HUES6 (cell line): ENCODE measurements around the gene ATP6V0D1.

Experiments used
- H3K27ac ChIP-seq: 2 replicates; pipeline ENCODE4 v1.7.0; 2013; ENCODE audit warnings: low read depth, mild to moderate bottlenecking, low read length, inconsistent platforms
- H3K27me3 ChIP-seq: 2 replicates; pipeline ENCODE4 v1.6.1; 2013; ENCODE audit warnings: low read length; ENCODE audit not compliant: control insufficient read depth, insufficient read depth
- H3K36me3 ChIP-seq: 2 replicates; pipeline ENCODE4 v1.6.1; 2013; ENCODE audit warnings: low read length; ENCODE audit not compliant: control insufficient read depth, insufficient read depth
- H3K4me1 ChIP-seq: 2 replicates; pipeline ENCODE4 v1.6.1; 2013; ENCODE audit warnings: low read length; ENCODE audit not compliant: control insufficient read depth, insufficient read depth
- H3K4me3 ChIP-seq: 2 replicates; pipeline ENCODE4 v1.5.1; 2013; ENCODE audit warnings: low read depth, low read length
- H3K9ac ChIP-seq: one replicate; pipeline ENCODE4 v1.6.1; 2013; ENCODE audit warnings: mild to moderate bottlenecking, low read length
- H3K9me3 ChIP-seq: 2 replicates; pipeline ENCODE4 v1.6.1; 2013; ENCODE audit warnings: low read depth, low read length; ENCODE audit not compliant: control insufficient read depth, insufficient read depth

ATP6V0D1 gene

GRCh38 chr16:67474551-67475455, 6.2 kb downstream of the ATP6V0D1 start:
- H3K27ac ChIP-seq = no peak overlapping the region
- H3K4me3 ChIP-seq = no peak overlapping the region
- no peaks in the 10 kb centered on the region for H3K9me3 ChIP-seq
- no peaks in the 10 kb centered on the region for H3K36me3 ChIP-seq
- H3K9ac ChIP-seq = no peak overlapping the region
- no peaks in the 10 kb centered on the region for H3K4me1 ChIP-seq
- no peaks in the 10 kb centered on the region for H3K27me3 ChIP-seq

GRCh38 chr16:67471758-67472384, 9.1 kb downstream of the ATP6V0D1 start:
- Histone ChIP-seq H3K36me3 (no peaks in the 10 kb centered on the region), H3K27me3 (no peaks in the 10 kb centered on the region), H3K9ac (no peak overlapping the region), H3K4me1 (no peaks in the 10 kb centered on the region), H3K27ac (no peak overlapping the region), H3K9me3 (no peaks in the 10 kb centered on the region), H3K4me3 (no peak overlapping the region)

- H3K4me1 ChIP-seq = peaks cover 4% of the 10 kb centered on the region; the same call in 1 of the 2 replicates
- H3K9me3 ChIP-seq = no peaks in the 10 kb centered on the region
- no peak overlapping the region for H3K27ac ChIP-seq
- H3K4me3 ChIP-seq = no peak overlapping the region
- no peaks in the 10 kb centered on the region for H3K36me3 ChIP-seq
- H3K27me3 ChIP-seq = no peaks in the 10 kb centered on the region
- H3K9ac ChIP-seq = no peak overlapping the region
Measured at GRCh38 chr16:67470359-67470758, 10.6 kb downstream of the ATP6V0D1 start.

GRCh38 chr16:67468731-67469130, 12.2 kb downstream of the ATP6V0D1 start:
- Histone ChIP-seq H3K36me3 (no peaks in the 10 kb centered on the region), H3K4me3 (no peak overlapping the region), H3K9me3 (no peaks in the 10 kb centered on the region), H3K9ac (no peak overlapping the region), H3K27me3 (no peaks in the 10 kb centered on the region), H3K4me1 (peaks cover 4% of the 10 kb centered on the region; the same call in 1 of the 2 replicates), H3K27ac (no peak overlapping the region)

GRCh38 chr16:67466581-67466980, 14.4 kb downstream of the ATP6V0D1 start:
- H3K36me3 ChIP-seq = no peaks in the 10 kb centered on the region
- peaks cover 4% of the 10 kb centered on the region; the same call in 1 of the 2 replicates for H3K4me1 ChIP-seq
- no peak overlapping the region for H3K27ac ChIP-seq
- H3K4me3 ChIP-seq = no peak overlapping the region
- H3K27me3 ChIP-seq = no peaks in the 10 kb centered on the region
- no peaks in the 10 kb centered on the region for H3K9me3 ChIP-seq
- no peak overlapping the region for H3K9ac ChIP-seq

- Histone ChIP-seq H3K4me3 (no peak overlapping the region), H3K27ac (no peak overlapping the region), H3K36me3 (no peaks in the 10 kb centered on the region), H3K4me1 (peaks cover 4% of the 10 kb centered on the region; the same call in 1 of the 2 replicates), H3K9ac (no peak overlapping the region), H3K9me3 (no peaks in the 10 kb centered on the region), H3K27me3 (no peaks in the 10 kb centered on the region)
Measured at GRCh38 chr16:67464565-67464964, 16.4 kb downstream of the ATP6V0D1 start.

- H3K4me1 ChIP-seq = peaks cover 4% of the 10 kb centered on the region; the same call in 1 of the 2 replicates
- no peak overlapping the region for H3K27ac ChIP-seq
- H3K27me3 ChIP-seq = no peaks in the 10 kb centered on the region
- no peak overlapping the region for H3K4me3 ChIP-seq
- H3K9ac ChIP-seq = no peak overlapping the region
- no peaks in the 10 kb centered on the region for H3K9me3 ChIP-seq
- no peaks in the 10 kb centered on the region for H3K36me3 ChIP-seq
Measured at GRCh38 chr16:67463691-67464090, 17.3 kb downstream of the ATP6V0D1 start.

GRCh38 chr16:67463059-67463458, 17.9 kb downstream of the ATP6V0D1 start:
- no peaks in the 10 kb centered on the region for H3K27me3 ChIP-seq
- no peak overlapping the region for H3K27ac ChIP-seq
- peaks cover 4% of the 10 kb centered on the region; the same call in 1 of the 2 replicates for H3K4me1 ChIP-seq
- H3K4me3 ChIP-seq = no peak overlapping the region
- no peaks in the 10 kb centered on the region for H3K36me3 ChIP-seq
- no peaks in the 10 kb centered on the region for H3K9me3 ChIP-seq
- H3K9ac ChIP-seq = no peak overlapping the region

GRCh38 chr16:67462279-67462655, 18.7 kb downstream of the ATP6V0D1 start:
- H3K36me3 ChIP-seq = no peaks in the 10 kb centered on the region
- no peak overlapping the region for H3K9ac ChIP-seq
- peaks cover 4% of the 10 kb centered on the region; the same call in 1 of the 2 replicates for H3K4me1 ChIP-seq
- H3K27me3 ChIP-seq = no peaks in the 10 kb centered on the region
- H3K9me3 ChIP-seq = no peaks in the 10 kb centered on the region
- H3K27ac ChIP-seq = no peak overlapping the region
- no peak overlapping the region for H3K4me3 ChIP-seq

- no peaks in the 10 kb centered on the region for H3K36me3 ChIP-seq
- H3K27me3 ChIP-seq = no peaks in the 10 kb centered on the region
- H3K27ac ChIP-seq = no peak overlapping the region
- H3K4me3 ChIP-seq = no peak overlapping the region
- H3K9me3 ChIP-seq = no peaks in the 10 kb centered on the region
- H3K9ac ChIP-seq = no peak overlapping the region
- H3K4me1 ChIP-seq = peaks cover 4% of the 10 kb centered on the region; the same call in 1 of the 2 replicates
Measured at GRCh38 chr16:67461600-67462278, 19.2 kb downstream of the ATP6V0D1 start.

GRCh38 chr16:67460961-67461360, 20.0 kb downstream of the ATP6V0D1 start:
- H3K27ac ChIP-seq = no peak overlapping the region
- H3K27me3 ChIP-seq = no peaks in the 10 kb centered on the region
- H3K9ac ChIP-seq = no peak overlapping the region
- H3K9me3 ChIP-seq = no peaks in the 10 kb centered on the region
- peaks cover 4% of the 10 kb centered on the region; the same call in 1 of the 2 replicates for H3K4me1 ChIP-seq
- no peak overlapping the region for H3K4me3 ChIP-seq
- H3K36me3 ChIP-seq = no peaks in the 10 kb centered on the region
